SW 1271 (cell line): ENCODE data around the gene FDXR.

Source experiments
- DNase-seq, 2 experiments: peaks; one replicate each; lab custom pipeline; 2025; lab: John Stamatoyannopoulos, UW

The FDXR gene

DNA sequence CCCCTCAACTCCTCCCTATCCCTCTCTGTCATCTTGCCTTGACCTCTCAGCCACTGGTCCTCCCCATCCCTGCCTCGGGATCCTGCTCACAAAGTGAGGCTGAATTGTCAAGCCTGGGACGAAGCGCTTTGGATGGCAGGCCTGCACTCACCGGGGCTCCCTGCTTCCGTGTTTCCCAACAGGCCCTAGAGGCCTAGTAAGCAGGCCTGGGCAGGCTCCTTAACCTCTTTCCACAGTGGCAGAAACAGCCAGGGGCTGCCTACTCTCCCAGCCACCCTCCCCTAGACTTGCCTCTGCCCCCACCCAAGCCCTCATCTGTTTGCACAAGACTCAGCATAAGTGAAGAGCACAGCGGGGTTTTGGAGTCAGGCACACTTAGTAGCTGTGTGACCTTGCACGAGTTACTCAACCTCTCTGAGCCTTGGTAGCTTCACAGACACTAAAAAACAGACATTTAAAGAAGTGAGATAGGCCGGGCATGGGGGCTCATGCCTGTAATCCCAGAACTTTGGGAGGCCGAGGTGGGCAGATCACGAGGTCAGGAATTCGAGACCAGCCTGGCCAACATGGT, 25.7 kb upstream of the FDXR start:
- no peak for DNase-seq

GRCh38 chr17:74893936-74894671, 21.3 kb upstream of the FDXR start:
- no peak for DNase-seq

DNA sequence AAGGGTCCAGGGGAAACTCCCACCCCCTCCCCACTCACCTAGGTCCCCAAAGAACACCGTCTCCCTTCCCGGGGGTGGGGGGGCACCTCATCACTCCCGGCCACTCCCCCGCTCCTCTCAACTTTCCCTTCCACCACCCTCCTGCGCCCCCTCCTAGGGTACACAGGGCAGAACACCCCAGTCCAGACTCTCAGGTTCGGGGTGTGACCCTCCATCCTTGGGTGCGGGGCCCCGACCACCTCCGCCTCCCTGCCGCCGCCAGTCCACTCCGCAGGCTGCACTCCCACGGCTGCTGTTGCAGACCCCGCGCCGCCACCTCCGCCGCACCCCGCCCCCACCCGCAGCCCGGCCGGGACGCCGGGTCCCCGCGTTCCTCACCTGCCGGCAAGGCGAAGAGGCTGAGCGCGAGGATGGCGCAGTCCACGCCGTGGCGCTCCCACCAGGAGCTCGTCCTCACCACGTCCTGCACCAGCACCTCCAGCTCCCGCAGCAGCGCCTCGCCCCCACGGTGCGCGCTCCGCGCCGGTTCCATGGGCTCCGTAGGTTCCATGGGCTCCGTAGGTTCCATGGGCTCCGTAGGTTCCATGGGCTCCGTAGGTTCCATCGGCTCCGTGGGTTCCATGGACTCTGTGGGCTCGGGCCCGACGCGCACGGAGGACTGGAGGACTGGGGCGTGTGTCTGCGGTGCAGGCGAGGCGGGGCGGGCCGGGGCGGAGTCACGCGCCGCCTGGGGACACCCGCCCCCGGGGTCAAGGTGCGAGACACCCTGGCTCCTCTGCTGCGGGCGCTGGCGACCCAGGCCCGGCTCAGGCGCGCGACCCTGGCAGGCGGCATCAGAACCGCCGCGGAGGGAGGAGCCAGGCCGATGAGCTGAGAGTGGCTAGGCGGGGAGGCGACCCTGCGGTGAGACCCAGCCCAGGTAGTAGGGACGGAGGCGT, 20.4 kb upstream of the FDXR start, which contains the start of gene FADS6:
TSS of gene FADS6 (minus strand) at position 660 of the 938 bp plus-strand sequence. CDS start at position 622, 38 bp downstream.
- DNase-seq: no peak

- DNase-seq: no peak
Observed at GRCh38 chr17:74892013-74892841, 19.4 kb upstream of the FDXR start.

GRCh38 chr17:74890554-74890953, 17.8 kb upstream of the FDXR start:
- DNase-seq: no peak

DNA sequence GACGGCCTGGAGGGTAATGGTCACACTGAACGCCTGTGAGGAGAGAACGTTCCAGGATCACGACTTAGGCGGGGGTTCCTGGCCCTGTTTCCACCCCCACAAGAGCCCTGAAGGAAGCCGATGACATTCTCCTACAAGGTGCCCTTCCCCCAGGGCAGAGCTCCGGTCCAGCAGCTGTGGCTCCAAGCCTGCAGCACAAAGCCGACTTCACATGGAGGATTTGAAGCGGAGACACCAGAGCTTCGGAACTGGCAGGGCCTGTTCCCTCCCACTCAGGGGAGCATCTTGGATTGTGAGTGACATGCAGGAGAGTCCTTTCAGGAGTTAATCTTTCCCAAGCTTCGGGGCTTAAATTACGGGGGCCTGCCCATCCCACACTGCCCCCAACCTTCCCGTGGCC, 15.7 kb upstream of the FDXR start:
- DNase-seq: no peak

DNA sequence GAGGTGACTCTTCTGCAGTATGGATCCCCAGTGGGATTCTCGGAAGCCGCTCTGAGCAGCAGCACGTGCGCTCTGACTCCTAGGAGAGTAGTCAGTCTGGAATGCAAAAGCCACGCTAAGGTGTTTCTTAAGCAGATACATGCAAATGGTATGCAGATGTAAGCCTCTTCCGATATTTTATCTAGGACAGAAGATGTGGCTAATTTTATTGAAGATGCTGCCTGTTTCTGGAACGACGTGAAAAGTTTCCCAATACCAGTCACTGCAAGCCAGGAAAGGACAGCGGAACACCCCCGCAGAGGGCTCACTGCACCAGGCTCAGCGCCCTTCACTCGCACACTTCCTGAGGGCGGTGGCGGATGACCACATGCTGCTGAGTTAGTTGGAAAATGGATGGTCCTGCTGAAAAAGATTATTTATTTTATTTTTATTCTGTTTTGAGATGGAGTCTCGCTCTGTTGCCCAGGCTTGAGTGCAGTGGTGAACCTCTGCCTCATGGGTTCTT, 10.5 kb upstream of the FDXR start:
- no peak for DNase-seq

DNA sequence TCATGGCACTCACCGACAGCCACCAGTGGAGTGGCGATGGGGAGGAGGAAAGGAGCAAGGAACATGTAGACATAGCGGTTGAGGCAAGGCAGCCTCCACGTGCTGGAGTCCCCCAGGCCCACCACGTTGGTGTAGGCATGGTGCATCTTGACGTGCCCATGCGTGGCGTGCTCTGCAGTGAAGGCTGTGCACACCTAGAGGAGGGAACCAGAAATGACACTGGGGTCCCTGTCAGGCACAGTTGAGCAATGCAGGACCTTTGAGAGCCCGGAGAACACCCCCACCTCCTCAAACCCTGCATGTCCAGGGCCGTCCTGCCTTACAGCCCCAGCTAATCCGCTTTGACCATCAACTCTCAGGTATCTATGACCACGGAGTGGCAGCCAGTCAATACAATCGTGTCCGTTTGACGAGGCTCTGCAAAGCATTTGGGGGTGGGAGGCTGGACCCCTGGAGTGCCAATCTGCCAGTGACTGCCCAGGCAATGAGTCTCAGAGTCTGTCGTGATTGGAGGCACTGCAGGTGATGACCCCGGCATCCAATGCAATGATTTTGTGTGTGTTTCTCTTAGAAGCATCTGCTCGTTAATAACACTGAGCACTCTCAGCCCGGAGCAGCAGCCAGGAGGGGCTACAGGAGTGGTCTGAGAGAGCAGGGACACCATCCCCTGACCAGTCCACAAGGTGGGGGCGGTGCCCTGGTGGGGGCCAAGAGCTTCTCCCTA, 9.9 kb upstream of the FDXR start:
- DNase-seq: no peak

GRCh38 chr17:74881073-74881472, 8.3 kb upstream of the FDXR start:
- DNase-seq: no peak

DNA sequence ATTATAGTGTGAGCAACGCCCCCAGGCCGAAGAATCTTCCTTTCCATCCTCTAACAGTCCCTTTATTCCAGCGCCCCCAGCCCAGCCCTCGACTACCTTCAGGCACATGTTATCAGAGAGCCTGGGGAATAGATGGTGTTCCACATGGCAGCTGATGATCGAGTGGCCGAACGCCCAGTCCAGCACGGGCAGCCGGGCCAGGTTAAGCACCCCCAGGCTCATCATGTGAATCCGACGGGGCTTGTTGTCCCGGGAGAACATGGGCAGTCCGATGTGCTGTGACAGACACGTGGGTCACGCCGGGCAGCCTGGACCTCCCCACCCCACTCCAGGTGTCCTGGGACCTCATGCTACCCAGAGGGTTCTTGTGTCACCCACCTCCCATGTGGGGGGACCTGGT, 6.5 kb upstream of the FDXR start:
- DNase-seq: no peak

GRCh38 chr17:74878658-74879057, 5.9 kb upstream of the FDXR start:
- DNase-seq: no peak

- DNase-seq: no peak
Observed at GRCh38 chr17:74877592-74878548, 5.1 kb upstream of the FDXR start.

DNA sequence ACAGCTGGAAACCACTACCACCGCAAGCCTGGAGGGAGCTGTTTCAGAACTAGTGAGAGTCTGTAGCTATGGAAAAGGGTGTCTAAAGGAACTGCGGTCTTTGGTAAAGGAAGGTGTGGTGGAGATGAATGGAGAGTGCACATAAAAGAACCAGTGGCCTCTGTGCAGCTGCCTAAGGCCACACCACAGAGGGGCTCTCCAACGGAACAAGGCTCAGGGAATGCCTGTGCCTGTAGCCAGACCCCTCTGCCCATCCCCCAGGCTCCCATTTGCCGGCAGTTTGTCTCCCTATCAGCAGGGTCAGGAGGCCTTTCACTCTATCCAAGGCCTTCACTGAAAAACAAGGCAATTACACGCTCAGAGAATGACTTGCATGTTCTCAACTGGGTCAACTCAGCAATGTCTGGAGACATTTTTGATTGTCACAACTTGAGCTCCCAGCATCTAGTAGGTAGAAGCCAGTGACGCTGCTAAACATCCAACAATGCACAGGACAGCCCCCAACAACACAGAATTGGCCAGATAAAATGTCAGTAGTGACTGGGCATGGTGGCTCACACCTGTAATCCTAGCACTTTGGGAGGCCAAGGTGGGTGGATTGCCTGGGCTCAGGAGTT, 3.3 kb upstream of the FDXR start:
- DNase-seq: no peak

- DNase-seq: no peak
Observed at GRCh38 chr17:74875155-74875976, 2.6 kb upstream of the FDXR start.

GRCh38 chr17:74874615-74875037, 1.8 kb upstream of the FDXR start:
- no peak for DNase-seq

GRCh38 chr17:74873874-74874614, 1.2 kb upstream of the FDXR start:
- DNase-seq: peak; percentile 44 to 79

GRCh38 chr17:74873037-74873873, 461 bp upstream of the FDXR start:
- peak; percentile 99 for DNase-seq
